HG03354 (cell line): ENCODE data around the gene TMEM14C.
"Not testable (repeated sequence)": the region's sequence is repeated elsewhere in the genome, so short reads cannot be mapped to it uniquely, and the experiment has no call there.

Source experiments
- ATAC-seq: cut with Tn5 transposase; IDR thresholded peaks from one replicate; pipeline ENCODE4 v1.9.1; 2021; ENCODE audit warnings: mild to moderate bottlenecking; ENCODE audit not compliant: unreplicated experiment, poor library complexity, severe bottlenecking

The TMEM14C gene

DNA sequence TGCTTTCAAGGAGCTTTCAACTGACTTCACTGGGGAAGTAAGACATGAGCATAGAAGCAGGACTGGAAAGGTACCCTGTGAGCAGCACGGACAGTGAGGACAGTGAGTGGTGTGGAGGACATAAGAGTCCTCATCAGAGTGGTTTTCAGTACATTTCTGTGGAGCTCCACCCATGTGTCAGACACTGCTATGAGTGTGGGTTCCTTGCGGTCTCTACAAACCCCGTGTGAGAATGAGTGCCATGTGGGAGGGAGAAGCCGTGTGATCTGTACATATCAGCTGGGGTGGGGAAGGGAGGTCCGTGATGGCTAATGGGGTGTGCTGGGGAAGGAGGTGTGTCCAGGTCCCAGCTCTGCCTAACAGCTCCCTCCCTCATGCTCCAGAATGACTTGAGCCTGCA, 28.9 kb downstream of the TMEM14C start:
- not testable (repeated sequence) for ATAC-seq

DNA sequence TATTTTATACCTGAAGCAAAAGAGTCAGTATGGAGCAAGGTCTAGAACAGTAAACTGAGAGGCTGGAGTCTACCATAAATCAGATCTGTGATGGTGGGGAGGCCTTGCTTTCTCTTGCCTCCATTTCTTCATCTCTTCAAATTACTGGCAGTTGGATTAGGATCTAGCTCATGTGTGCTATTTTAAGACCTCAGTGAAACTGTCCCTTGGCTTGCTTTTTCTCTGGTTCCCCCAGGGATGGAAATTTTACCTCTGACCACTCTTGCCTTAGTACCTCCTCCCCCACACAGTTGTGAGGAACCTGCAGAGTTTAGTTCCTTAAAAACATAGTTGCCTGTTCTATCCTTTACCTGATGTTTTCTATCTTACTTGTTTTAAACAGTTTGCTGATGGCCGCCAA, 33.2 kb downstream of the TMEM14C start:
- no peak for ATAC-seq

DNA sequence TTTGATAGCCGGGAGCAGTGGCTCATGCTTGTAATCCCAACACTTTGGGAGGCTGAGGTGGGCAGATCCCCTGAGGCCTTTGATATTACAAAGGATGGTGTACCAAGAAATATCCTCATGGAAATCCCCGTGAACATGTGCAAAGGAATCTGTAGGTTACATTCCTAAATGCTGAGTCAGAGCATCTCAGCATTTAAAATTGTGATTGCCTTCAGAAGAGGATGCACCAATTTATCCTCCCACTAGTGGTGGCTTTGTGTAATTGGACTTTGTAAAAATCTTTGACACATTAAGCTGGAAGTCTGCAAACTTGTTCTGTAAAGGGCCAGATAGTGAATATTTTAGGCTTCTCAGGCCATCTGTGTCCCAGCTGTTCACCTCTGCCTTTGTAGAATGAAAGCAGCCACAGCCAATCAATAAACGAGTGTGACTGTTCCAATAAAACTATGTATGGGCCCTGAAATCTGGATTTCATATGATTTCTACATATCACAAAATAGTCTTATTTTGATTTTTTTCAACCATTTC, 36.5 kb downstream of the TMEM14C start:
- peak; percentile 85 for ATAC-seq

DNA sequence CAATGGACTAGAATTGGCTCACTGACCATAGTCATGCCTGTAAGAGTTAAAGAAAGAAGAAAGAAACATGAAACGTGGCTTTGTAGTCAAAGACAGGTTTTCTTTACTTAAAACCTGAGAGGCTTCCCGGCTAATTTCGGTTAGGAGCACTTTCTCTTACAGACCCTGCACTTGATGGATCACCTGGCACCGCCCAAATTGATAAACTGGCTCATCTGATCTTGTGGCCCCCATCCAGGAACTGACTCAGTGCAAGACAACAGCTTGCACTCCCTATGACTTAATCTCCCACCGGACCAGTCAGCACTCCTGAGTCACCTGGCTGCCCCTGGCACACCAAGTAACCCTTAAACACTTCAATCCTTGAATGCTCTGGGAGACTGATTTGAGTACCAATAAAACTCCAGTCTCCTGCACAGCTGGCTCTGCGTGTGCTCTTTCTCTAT, 37.0 kb downstream of the TMEM14C start:
- ATAC-seq: no peak

DNA sequence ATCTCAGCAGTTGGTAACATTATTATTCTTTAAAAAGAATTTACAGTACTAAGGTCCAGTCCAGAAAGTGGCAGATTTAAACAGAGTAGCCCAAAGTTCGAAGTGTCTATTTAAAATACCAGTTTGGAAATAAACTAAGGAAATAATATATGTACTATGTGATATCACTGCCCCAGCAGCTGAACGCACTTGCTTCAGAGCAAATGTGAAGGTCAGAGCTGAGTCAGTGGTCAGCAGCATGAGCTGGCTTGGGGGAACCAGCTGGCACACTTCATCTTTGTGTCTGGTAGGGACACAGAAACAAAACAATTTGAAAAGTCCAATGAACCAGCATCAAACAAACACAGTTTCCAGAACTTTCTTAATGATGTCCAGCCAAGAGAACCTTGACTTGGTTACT, 40.1 kb downstream of the TMEM14C start:
- ATAC-seq: no peak

DNA sequence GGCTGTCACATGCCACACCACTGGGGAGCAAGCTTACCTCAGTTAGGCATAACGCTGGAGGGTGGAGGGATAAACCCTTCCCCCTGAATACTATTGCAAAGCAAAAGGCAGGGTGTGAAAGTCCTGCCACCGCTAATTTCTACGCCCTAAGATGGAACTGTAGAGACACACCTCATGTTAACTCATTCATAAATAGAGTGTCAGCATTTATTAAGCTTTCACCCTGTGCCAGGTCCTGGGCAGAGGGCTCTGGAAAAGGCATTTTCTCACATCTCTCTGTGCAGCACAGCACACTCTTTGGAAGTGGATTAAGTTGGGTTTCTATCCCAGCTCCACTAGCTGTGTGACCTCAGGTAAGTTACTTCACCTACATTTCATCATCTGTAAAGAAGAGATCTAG, 46.5 kb downstream of the TMEM14C start:
- no peak for ATAC-seq

DNA sequence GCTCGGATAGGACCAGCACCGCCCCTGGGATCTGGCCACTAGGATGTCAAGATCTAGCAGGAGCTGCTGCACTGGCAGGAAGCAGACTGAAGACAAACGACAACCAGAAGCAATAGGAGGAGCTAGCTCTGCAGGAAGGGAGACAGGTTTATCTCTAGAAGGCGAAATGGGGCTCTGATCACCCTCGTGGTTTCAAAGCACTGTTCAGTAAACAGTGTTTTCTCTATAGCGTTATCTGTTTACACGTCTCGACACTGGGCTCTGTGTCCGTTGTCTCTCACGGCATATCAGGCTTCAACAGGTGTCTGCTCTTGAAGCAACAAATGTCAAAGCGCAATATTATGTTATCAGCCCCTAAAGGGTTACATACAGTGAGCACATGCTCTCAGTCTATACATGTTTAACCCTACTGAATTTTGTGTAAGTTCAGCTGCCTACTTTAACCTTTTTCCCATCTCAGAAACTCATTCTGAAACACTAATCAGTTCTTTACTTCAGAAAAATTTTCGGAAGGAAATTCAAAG, 48.6 kb downstream of the TMEM14C start:
- no peak for ATAC-seq

DNA sequence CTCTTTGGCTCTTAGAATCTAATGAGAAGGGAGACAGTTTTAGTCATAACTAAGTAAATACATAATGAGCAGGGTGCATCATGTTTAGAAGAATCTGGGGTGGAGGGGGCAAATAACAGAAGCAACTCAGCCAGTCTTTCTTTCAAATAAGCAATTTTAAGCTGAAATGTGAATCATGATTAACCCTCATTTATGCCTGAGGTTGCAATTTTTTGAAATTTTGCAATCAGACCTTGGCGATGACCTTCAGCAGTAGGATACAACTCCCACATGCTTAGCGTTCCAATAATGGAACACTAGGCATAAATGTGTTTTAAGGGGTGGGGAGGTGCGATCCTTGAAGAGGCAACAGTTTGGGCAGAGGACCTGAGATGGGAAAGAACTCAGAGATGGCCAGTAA, 55.4 kb downstream of the TMEM14C start:
- no peak for ATAC-seq

DNA sequence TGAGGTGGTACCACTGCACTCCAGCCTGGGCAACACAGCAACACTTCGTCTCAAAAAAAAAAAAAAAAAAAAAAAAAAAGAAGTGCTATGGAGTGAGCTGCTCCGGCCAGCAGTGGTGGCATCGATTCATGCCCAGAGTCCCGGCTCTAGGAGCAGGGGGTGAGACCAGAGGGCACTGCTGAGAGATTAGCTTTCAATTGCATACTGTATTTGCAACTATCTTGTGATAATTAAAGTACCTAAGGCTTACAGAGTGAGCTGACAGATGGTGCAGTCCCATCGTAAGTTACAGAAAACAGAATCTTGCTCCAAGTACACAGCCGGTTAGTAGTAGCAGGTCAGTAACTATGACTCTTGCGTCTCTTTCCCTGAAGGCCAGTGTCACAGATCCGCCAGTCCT, 56.2 kb downstream of the TMEM14C start:
- no peak for ATAC-seq
